Femur (tissue), 1 donor: Measurements from ENCODE around the gene RPL5.

Source experiments
- DNase-seq: peaks from one replicate; pipeline ENCODE4 v3.0.0-alpha.2; 2017

RPL5 gene

DNA sequence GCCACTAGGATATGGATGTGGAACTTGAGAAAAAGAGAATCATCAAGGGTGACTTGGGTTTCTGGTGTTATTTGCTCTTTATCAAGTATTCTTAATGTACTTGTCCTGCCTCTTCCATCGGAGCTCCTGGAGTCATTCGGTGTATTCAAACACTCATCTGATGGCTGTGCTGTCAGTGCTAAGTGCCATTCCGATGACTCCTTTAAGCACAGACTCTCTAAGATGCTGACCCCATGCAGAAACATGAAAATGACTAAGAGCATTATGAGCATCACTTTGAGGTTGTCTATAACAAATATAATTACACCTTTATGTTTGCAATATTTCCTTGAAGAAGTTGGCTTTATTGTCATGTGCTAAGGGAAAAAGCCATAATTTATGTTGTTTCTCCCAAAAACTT lies 11.3 kb upstream of the RPL5 start:
- DNase-seq: no peak

DNA sequence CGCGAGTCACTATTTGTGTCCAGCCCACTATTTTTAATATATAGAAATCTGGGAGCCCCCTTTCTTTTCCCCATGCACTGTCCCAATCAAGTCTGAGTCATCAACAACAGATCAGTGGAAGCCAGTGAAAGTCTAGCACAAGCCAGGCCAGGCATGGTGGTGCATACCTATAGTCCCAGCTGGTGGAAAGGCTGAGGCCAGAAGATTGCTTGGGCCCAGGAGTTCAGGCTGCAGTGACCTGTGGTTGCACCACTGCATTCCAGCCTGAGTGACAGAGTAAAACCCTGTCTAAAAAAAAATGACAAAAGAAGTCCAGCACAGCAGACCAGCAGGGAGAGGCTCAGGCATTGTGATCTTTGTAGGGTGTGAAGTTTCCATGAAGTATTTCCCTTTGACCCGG lies 9.0 kb upstream of the RPL5 start:
- no peak for DNase-seq

DNA sequence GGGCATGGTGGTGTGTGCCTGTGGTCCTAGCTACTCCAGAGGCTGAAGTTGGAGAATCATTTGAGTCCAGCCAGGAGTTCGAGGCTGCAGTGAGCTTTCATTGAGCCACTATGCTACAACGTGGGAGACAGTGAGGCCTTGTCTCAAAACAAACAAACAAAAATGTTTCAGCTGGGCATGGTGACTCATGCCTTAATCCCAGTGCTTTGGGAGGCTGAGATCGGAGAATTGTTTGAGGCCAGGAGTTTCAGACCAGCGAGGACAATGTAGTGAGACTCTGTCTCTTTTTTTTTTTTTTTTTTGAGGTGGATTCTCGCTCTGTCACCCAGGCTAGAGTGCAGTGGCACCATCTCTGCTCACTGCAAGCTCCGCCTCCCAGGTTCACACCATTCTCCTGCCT lies 5.0 kb upstream of the RPL5 start:
- DNase-seq: no peak

DNA sequence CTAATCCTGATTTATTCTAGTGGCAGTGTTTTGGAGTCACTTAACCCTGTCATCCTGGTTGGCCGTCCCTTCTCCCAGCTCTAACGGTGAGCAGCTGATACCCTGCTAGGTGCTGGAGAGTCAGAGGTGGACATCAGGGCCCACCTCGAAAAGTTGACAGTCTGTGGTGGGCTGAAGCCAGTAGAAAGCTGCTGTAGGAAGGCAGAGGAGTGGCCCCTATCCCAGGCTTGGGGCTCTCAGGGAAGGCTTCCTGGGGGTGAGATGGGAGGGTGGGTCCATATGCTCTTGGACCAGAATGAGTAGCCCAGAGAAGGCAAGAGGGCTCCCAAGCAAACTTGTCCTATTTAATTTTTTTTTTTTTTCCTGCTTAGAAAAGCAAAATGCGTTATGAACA lies 475 bp upstream of the RPL5 start:
- peak; percentile 21 for DNase-seq

DNA sequence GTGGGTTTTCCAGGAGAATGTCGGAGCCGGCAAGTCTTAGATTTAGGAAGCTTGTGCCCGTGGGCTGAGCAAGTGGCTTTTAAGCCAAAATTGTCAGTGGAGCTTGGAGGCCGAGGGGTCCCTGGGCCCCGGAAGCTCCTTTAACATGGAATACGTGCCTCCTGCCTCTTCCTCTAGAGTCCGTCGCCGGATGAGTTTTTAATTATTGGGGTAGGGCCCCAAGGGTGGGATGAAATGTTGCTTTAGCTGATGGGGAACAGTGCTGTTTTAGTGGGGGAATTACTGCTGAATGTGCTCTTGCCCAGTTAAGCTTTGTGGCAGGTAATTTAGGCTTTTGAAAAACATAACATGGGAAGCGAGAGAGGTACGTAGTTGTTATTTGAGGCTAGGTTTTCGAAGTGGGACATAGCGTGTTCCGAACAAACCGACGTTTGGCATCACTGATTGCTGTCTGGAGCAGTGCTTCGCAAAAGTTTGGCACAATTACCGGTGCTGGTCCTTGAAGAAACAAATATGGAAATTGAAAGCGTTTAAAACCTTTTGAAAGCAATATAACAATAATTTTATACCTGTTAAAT lies 786 bp downstream of the RPL5 start:
- DNase-seq: no peak

- no peak for DNase-seq
These were observed 2.0 kb downstream of the RPL5 start for GRCh38 chr1:92833840-92834239.

- no peak for DNase-seq
These were observed 2.8 kb downstream of the RPL5 start for GRCh38 chr1:92834617-92835016.

GRCh38 chr1:92837062-92837461 lies 5.2 kb downstream of the RPL5 start:
- no peak for DNase-seq

- DNase-seq: no peak
These were observed 6.7 kb downstream of the RPL5 start for GRCh38 chr1:92838519-92838918.

DNA sequence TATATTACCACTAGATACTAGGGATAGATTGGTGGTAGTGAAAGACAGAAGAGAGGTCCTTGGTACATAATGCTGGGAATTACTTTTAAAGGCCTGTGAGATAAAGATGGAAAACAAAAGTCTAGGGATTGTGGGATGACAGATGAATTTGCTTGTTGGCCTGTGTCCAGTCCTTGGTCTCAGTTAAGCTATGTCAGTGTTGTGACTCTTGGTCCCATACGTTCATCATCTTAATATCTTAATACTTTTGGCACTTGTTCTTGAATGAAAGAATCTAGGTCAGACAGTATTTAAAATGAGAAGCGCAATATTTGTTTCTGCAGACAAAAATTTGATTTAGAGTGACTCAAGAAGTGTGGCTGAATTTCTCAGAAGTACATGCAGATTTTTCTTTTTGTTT lies 7.6 kb downstream of the RPL5 start:
- no peak for DNase-seq

DNA sequence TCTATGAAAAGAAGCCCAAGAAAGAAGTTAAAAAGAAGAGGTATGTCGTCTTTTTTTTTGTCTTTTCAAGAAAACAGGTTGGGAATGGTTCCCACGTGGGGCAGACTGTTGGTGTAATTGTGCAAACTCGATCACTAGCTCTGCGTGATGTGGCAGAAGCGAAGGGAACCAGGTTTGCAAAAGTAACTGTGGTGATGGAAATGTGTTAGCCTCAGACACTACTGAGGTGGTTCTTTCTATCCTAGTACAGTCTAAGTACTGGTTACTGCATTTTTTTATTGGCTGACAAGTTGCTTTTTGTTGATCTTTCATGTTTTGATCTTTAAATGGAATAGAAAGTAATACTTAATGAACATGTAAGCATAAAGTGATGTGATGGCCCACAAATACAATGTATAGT lies 8.8 kb downstream of the RPL5 start:
- DNase-seq: no peak

GRCh38 chr1:92842082-92843045 lies 10.5 kb downstream of the RPL5 start:
- no peak for DNase-seq

DNA sequence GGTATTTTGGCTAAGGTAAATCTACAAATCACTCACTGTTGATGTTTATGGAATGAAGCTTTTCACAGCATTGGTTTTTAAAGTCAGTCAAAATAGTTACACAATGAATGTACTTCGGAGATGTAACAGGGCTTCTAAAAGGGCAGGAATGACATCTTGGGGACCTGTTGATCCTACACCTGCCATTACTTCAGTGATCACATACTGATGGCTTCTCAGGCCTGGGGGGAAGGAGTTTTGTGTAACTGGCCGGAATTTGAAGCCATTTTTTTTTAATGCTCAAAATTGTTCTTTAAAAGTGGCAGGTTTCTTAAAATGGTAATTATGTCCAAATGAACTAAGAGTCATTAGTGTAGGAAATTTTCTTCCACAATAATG lies 11.2 kb downstream of the RPL5 start:
- no peak for DNase-seq

DNA sequence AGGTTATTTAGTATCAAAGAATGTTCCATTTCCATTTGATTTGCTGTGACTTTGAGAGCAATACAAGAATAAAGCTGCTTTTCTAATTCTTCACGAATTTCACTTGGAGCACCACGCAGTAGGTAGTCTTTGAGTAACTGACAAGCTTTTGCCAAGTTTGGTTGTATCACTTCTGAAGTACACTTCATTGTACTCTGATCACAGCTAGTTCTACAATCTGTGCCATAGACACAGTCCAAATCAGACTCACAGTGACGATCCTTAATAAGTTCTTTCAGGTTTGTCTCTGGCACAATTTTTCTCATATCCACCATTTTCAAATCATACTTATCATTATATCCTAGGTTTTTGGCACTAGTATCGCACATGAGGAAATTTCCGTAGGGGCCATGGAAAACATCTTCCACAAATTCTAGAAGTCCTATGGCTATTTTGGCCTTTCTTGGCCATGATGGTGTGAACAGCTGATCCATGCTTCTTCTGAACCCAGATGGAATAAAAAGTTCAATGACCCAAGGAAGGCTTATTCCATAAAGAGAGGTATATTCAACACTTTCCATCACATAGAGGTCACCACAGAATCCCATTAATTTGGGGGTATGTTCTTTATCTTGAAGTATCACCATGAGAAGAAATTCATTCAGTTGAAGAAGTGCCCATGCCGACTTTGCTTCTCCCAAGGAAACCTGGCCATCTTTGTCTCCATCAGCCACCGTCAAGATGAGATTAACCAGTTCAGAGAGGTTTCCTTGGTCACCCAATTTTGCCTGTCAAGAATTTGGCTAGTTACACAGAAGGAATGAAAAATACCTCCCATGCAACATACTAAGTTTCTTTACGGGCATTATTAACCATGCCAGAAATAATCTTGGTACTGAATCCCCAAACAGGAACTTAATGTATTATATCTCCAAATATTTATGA lies 11.9 kb downstream of the RPL5 start:
- no peak for DNase-seq

GRCh38 chr1:92844439-92844838 lies 12.6 kb downstream of the RPL5 start:
- no peak for DNase-seq

DNA sequence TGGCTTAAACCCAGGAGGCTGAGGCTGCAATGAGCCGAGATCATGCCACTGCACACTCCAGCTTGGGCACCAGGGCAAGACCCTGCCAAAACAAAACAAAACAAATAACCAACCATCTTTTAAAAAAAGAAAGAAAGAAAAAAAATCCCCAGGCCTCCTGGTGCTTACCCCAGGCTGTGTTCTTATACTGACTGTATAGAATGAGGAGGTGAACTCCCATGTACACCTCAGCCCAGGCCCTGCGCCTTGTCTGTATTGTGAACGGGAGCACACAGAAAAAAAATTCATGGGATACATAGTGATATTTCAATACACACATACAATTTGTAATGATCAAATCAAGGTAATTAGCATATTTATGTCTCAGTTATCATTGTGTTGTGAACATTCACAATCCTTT lies 14.1 kb downstream of the RPL5 start:
- no peak for DNase-seq

DNA sequence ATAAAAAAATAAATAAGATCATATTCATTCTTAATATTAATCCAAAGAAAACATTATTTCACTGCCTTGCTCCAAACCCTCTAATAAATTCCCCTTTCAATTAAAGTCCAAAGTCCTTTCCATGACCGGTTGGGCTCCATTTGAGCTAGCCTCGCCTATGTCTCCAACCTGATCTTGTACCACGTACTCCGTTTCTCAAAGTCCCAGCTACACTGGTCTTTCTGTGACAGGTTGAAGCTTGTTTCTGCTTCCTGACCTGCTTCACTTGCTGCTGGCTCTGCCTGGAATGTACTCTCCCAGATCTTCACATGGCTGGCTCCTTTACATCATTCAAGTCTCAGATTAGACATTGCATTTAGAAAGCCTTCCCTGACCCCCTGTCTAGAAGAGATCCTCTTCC lies 16.4 kb downstream of the RPL5 start:
- DNase-seq: no peak

DNA sequence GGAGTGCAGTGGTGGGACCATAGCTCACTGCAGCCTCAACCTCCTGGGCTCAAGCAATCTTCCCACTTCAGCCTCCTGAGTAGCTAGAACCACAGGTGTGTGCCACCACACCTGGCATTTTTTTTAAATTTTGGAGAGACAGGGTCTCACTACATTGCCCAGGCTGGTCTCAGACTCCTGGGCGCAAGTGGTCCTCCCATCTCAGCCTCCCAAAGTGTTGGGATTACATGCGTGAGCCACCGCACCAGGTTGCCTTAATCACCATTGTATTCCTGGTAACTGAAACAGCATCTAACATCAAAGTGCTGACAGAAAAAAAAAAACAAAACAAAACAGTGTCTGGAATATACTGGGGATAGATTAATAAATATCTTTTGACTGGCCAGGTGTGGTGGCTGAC lies 18.2 kb downstream of the RPL5 start:
- no peak for DNase-seq

DNA sequence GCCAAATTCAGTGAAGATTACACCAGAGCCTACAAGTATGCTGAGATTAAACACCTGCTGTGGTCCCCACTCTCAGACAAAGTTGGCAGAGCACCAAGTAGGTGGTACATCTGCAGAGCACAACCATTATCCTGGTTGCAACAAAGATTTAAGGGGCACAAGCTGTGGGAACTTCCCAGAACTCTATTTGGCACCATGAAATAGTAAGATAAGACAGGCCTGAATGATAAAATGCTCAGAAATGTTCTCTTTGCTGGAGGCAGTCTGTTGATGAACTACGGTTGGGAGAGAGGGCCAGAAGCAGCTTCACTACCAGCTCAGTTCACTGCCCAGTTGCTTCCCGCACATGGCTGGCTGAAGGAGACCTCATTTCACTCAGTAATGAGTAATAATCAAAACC lies 19.9 kb downstream of the RPL5 start:
- DNase-seq: no peak

GRCh38 chr1:92853299-92853698 lies 21.5 kb downstream of the RPL5 start:
- DNase-seq: peak; percentile 24

GRCh38 chr1:92854101-92854785 lies 22.4 kb downstream of the RPL5 start:
- DNase-seq: no peak

- no peak for DNase-seq
These were observed 23.4 kb downstream of the RPL5 start for GRCh38 chr1:92855236-92855635.

GRCh38 chr1:92857817-92858216 lies 26.0 kb downstream of the RPL5 start:
- DNase-seq: no peak
